HG02884 (cell line): Measurements from ENCODE around the gene SNX1.
A peak's percentile ranks its signal among the peaks of the same experiment; 100 is the strongest.
"Not testable (repeated sequence)": the region's sequence is repeated elsewhere in the genome, so short reads cannot be mapped to it uniquely, and the experiment has no call there.

Experiments
- ATAC-seq: cut with Tn5 transposase; IDR thresholded peaks from one replicate; pipeline ENCODE4 v1.9.1; 2021; ENCODE audit warnings: mild to moderate bottlenecking, moderate library complexity; ENCODE audit not compliant: unreplicated experiment

Gene SNX1, protein sequence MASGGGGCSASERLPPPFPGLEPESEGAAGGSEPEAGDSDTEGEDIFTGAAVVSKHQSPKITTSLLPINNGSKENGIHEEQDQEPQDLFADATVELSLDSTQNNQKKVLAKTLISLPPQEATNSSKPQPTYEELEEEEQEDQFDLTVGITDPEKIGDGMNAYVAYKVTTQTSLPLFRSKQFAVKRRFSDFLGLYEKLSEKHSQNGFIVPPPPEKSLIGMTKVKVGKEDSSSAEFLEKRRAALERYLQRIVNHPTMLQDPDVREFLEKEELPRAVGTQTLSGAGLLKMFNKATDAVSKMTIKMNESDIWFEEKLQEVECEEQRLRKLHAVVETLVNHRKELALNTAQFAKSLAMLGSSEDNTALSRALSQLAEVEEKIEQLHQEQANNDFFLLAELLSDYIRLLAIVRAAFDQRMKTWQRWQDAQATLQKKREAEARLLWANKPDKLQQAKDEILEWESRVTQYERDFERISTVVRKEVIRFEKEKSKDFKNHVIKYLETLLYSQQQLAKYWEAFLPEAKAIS

DNA sequence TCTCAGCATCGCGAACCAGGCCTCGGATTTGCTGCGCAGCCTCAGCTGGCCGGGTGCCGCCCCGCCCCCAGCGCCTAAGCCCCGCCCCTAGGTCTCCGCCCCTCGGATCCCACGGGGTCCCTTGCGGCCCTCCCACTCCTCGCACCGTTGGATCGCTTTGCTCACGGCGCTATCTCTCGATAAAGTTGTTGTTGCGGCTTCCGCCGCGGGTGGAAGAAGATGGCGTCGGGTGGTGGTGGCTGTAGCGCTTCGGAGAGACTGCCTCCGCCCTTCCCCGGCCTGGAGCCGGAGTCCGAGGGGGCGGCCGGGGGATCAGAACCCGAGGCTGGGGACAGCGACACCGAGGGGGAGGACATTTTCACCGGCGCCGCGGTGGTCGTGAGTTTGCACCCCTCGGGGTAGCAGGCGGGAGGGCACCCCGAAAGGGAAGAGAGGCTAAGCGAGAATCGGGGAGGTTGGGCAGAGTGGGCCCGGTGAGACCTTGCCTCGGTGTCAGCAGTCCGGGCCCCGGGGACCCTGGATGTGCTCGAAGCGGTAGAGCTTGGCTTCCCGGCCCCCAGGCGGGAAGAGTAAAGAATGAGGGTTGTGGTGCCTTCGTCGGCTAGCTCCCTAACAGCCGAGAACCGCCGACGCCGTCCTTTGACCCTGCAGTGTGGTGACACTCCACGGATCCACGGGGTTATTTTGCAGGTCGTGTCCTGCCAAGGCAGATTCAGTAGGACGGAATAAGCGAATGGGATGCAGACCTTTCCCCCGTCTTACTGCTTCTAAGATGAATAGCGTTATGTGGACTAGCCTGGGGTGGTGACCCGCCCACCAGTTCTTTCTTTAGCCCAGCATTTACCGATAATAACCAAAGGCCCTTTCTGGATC lies at the start of gene SNX1:
TSS of gene SNX1 (plus strand) at position 188 of the 873 bp plus-strand sequence. CDS start at position 220, 32 bp downstream.
- peak; percentile 33 for ATAC-seq

DNA sequence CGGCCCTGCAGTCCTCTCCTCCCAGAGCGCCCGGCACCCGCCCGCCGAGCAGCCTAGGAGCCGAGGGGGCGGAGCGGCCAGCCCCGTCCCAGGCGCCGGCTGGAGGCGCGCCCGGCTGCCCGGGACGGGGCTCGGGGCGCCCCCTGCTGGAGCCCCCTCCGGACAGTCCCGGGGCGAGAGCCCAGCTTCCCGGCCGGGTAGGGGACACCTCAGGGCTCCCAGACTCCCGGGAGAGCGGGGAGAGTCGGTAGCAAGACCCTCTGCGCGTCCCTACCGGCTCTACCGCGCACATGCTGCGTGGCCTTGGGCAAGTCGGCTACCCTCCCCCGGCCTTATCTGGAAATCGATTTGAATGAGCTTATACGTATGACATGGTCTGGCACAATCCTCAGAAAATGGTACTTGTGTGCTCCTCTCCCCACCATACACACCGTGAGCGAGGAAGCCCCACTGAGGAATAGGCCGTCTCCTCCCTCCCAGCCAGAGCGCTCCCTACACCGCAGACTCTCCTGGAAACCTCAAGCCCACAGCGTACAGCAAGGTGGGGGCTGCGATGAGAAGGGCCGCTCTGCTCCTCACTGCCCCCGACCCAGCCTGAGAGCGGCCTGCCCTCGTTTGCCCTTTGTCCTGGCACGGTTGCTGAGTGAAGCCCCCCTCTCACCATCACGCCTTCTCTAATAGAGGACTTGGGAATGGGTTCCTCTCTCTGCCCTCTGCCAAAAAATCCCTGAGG lies 49.2 kb upstream of the SNX1 start, which contains the start of gene DAPK2:
TSS of gene DAPK2 (minus strand) at position 65 of the 733 bp plus-strand sequence. CDS start 6,224 bp downstream, outside the sequence.
- no peak for ATAC-seq

DNA sequence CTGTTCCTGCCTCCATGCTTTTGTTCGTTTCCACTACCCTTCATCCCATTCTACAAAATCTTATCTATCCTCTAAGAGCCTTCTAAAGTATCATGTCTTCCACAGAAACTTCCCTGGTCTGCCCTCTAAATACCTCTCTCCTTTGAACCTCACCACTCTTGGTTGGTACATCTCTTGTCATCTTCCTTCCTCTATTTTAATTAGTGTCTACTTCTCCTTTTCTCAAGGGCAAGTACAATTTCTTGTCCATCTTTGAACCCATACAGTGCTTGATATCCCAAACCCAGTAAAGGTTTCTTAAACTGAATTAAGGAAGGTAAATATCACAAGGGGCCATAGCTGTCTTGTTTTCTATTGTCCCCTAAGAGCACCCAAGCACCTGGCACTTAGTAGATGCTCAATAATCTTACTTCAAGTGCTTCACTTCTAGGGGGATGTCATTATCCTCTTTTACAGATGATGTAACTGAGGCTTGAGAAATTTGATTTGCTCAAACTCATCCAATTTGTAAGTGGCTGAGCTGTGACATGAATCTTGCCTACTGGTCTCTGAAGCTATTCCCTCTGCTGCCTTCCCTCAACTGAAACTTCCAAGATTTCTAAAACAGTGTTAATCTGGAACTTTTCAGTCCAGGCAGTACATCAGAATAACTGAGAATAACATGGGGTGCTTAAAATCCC lies 46.9 kb upstream of the SNX1 start:
- no peak for ATAC-seq

GRCh38 chr15:64050281-64051092 lies 45.3 kb upstream of the SNX1 start:
- ATAC-seq = no peak

DNA sequence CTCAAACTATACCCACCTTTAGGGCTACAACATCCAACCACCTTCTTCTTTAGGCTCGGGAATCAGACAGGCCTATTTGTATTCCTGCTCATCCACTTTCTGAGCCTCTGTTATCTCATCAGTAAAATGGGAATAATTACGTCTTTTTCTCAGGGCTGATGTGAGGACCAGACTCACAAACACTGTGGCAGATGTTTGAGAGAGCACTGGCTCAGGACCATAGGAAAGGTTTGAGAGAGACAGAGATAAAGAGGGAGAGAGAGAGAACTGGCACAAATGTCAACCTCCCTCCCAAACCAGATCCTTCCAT lies 44.7 kb upstream of the SNX1 start:
- ATAC-seq = no peak

GRCh38 chr15:64051407-64052259 lies 44.1 kb upstream of the SNX1 start:
- no peak for ATAC-seq

- no peak for ATAC-seq
Measured at GRCh38 chr15:64052925-64053491, 42.8 kb upstream of the SNX1 start.

GRCh38 chr15:64053674-64054073 lies 42.1 kb upstream of the SNX1 start:
- ATAC-seq = not testable (repeated sequence)

- no peak for ATAC-seq
Measured at GRCh38 chr15:64058279-64058678, 37.5 kb upstream of the SNX1 start.

- ATAC-seq = not testable (repeated sequence)
Measured at GRCh38 chr15:64059104-64059503, 36.7 kb upstream of the SNX1 start.

GRCh38 chr15:64060716-64061115 lies 35.1 kb upstream of the SNX1 start:
- no peak for ATAC-seq

DNA sequence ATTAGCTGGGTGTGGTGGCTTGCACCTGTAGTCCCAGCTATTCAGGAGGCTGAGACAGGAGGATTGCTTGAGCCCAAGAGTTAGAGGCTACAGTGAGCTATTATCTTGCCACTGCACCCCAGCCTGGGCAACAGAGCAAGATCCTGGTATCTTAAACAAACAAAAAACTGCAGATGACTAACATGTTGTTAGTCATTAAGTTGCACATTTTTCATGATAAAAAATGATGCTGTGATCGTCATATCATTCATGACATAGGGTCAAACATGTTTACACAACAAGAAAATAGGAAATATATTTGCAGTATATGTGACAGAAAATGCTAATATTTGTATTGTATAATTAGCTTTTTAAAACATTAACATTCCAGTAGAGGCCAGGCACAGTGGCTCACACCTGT lies 29.3 kb upstream of the SNX1 start:
- no peak for ATAC-seq

GRCh38 chr15:64067564-64068030 lies 28.2 kb upstream of the SNX1 start:
- ATAC-seq = no peak

GRCh38 chr15:64068133-64068532 lies 27.6 kb upstream of the SNX1 start:
- no peak for ATAC-seq

DNA sequence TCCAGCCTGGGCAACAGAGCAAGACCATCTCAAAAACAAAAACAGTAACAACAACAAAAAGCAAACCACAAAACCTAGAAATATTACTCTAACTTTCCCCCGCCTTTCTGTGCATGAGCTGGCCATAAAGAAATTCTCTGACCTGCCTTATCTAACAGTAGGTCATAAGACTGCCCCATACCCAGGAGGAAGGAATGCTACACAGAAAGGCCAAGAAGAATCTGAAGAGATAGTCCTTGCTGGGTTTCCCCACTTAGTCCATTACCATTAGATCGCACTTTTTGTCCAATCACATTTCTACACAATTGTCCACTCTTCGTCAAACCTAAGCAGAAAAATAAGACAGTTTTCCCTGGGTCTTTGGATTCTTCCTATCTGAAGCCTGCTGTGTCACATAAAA lies 25.7 kb upstream of the SNX1 start:
- ATAC-seq = no peak

- no peak for ATAC-seq
Measured at GRCh38 chr15:64070965-64071851, 24.6 kb upstream of the SNX1 start.
